ENCODE measurements around the gene TMEM161A.

TMEM161A gene

GRCh38 chr19:19126102-19126501 is 12.2 kb downstream of the TMEM161A start:
- DNase-seq (ENCODE audit: low read depth) = no peak
- H3K4me3 ChIP-seq (ENCODE audit: low read depth, low read length) = no peak overlapping the region
- no peak for TF ChIP-seq CTCF (IDR thresholded peaks at IDR 0.05; ENCODE audit: low read depth, low read length, missing control alignments)
- in situ Hi-C loops (cut with HindIII; ENCODE audit: low sequenced_read_pairs) = no loop called here

- H3K4me3 ChIP-seq (ENCODE audit: low read depth, low read length) = no peak overlapping the region
- no peak for TF ChIP-seq CTCF (IDR thresholded peaks at IDR 0.05; ENCODE audit: low read depth, low read length, missing control alignments)
- in situ Hi-C loops (cut with HindIII; ENCODE audit: low sequenced_read_pairs) = no loop called here
- DNase-seq (ENCODE audit: low read depth) = no peak
Measured at GRCh38 chr19:19123386-19123785, 14.9 kb downstream of the TMEM161A start.

- TF ChIP-seq CTCF (IDR thresholded peaks at IDR 0.05; ENCODE audit: low read depth, low read length, missing control alignments) = no peak
- in situ Hi-C loops (cut with HindIII; ENCODE audit: low sequenced_read_pairs) = no loop called here
- no peak for DNase-seq (ENCODE audit: low read depth)
- no peak overlapping the region for H3K4me3 ChIP-seq (ENCODE audit: low read depth, low read length)
Measured at GRCh38 chr19:19122902-19123301, 15.4 kb downstream of the TMEM161A start.

- in situ Hi-C loops (cut with HindIII; ENCODE audit: low sequenced_read_pairs) = no loop called here
- no peak overlapping the region for H3K4me3 ChIP-seq (ENCODE audit: low read depth, low read length)
- no peak for DNase-seq (ENCODE audit: low read depth)
- TF ChIP-seq CTCF (IDR thresholded peaks at IDR 0.05; ENCODE audit: low read depth, low read length, missing control alignments) = no peak
Measured at GRCh38 chr19:19121371-19121770, 16.9 kb downstream of the TMEM161A start.

GRCh38 chr19:19120308-19121231 is 17.7 kb downstream of the TMEM161A start:
- DNase-seq (ENCODE audit: low read depth) = no peak
- TF ChIP-seq CTCF (IDR thresholded peaks at IDR 0.05; ENCODE audit: low read depth, low read length, missing control alignments) = no peak
- in situ Hi-C loops (cut with HindIII; ENCODE audit: low sequenced_read_pairs) = no loop called here
- H3K4me3 ChIP-seq (ENCODE audit: low read depth, low read length) = no peak overlapping the region

GRCh38 chr19:19119325-19120237 is 18.7 kb downstream of the TMEM161A start:
- DNase-seq (ENCODE audit: low read depth) = no peak
- TF ChIP-seq CTCF (IDR thresholded peaks at IDR 0.05; ENCODE audit: low read depth, low read length, missing control alignments) = no peak
- H3K4me3 ChIP-seq (ENCODE audit: low read depth, low read length) = no peak overlapping the region
- in situ Hi-C loops (cut with HindIII; ENCODE audit: low sequenced_read_pairs) = no loop called here

All from astrocyte of the cerebellum (primary cell).